HG02970 (cell line): ENCODE results near the gene KCNQ5.

Experiments used
- ATAC-seq: cut with Tn5 transposase; IDR thresholded peaks from one replicate; pipeline ENCODE4 v1.9.1; 2021; ENCODE audit warnings: mild to moderate bottlenecking, moderate library complexity, moderate number of reproducible peaks; ENCODE audit not compliant: unreplicated experiment, low FRiP score

KCNQ5 gene

GRCh38 chr6:72672906-72673305, 51.0 kb downstream of the KCNQ5 start:
- no peak for ATAC-seq

- no peak for ATAC-seq
Measured at GRCh38 chr6:72674842-72675241, 53.0 kb downstream of the KCNQ5 start.

GRCh38 chr6:72675396-72675795, 53.5 kb downstream of the KCNQ5 start:
- no peak for ATAC-seq

GRCh38 chr6:72676995-72677394, 55.1 kb downstream of the KCNQ5 start:
- ATAC-seq = no peak

- no peak for ATAC-seq
Measured at GRCh38 chr6:72677740-72678139, 55.9 kb downstream of the KCNQ5 start.

- ATAC-seq = peak; percentile 78
Measured at GRCh38 chr6:72683797-72684196, 61.9 kb downstream of the KCNQ5 start.

GRCh38 chr6:72689107-72689954, 67.5 kb downstream of the KCNQ5 start:
- peak; percentile 85 for ATAC-seq

GRCh38 chr6:72691249-72691648, 69.4 kb downstream of the KCNQ5 start:
- ATAC-seq = no peak

GRCh38 chr6:72696055-72696454, 74.2 kb downstream of the KCNQ5 start:
- ATAC-seq = no peak

GRCh38 chr6:72699159-72699558, 77.3 kb downstream of the KCNQ5 start:
- no peak for ATAC-seq

- no peak for ATAC-seq
Measured at GRCh38 chr6:72702421-72702820, 80.6 kb downstream of the KCNQ5 start.

GRCh38 chr6:72703093-72703492, 81.2 kb downstream of the KCNQ5 start:
- no peak for ATAC-seq

- no peak for ATAC-seq
Measured at GRCh38 chr6:72704979-72705378, 83.1 kb downstream of the KCNQ5 start.

- no peak for ATAC-seq
Measured at GRCh38 chr6:72709431-72709830, 87.6 kb downstream of the KCNQ5 start.

- ATAC-seq = no peak
Measured at GRCh38 chr6:72711731-72712130, 89.9 kb downstream of the KCNQ5 start.

GRCh38 chr6:72712910-72713309, 91.0 kb downstream of the KCNQ5 start:
- ATAC-seq = no peak

GRCh38 chr6:72715119-72715518, 93.3 kb downstream of the KCNQ5 start:
- no peak for ATAC-seq

GRCh38 chr6:72716916-72717315, 95.1 kb downstream of the KCNQ5 start:
- no peak for ATAC-seq

GRCh38 chr6:72720464-72720863, 98.6 kb downstream of the KCNQ5 start:
- ATAC-seq = no peak

- no peak for ATAC-seq
Measured at GRCh38 chr6:72721346-72721745, 99.5 kb downstream of the KCNQ5 start.

- peak; percentile 66 for ATAC-seq
Measured at GRCh38 chr6:72724545-72724944, 102.7 kb downstream of the KCNQ5 start.

GRCh38 chr6:72728706-72729343, 107.0 kb downstream of the KCNQ5 start:
- ATAC-seq = no peak
